ENCODE data around the gene THAP10. TPM values are rescaled to one million over a fixed set of nuclear protein-coding genes. Genes with fewer than 3 reads are reported as not detected.
"Not testable (repeated sequence)": the region's sequence is repeated elsewhere in the genome, so short reads cannot be mapped to it uniquely, and the experiment has no call there.

THAP10 gene
- polyA plus RNA-seq, 3 donors: 0.12 to 0.30 (median 0.15) TPM

DNA sequence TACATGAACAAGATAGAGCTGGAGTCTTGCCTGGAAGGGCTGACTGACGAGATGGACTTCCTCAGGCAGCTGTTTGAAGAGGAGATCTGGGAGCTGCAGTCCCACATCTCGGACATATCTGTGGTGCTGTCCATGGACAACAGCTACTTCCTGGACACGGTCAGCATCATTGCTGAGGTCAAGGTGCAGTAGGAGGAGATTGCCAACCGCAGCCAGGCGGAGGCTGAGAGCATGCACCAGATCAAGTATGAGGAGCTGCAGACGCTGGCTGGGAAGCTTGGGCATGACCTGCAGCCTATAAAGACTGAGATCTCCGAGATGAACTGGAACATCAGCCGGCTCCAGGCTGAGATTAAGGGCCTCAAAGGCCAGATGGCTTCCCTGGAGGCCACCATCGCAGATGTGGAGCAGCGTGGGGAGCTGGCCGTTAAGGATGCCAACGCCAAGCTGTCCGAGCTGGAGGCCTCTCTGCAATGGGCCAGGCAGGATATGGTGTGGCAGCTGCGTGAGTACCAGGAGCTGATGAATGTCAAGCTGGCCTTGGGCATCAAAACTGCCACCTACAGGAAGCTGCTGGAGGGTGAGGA, 32.8 kb downstream of the THAP10 start:
- no peaks in the 10 kb centered on the region for H3K4me1 ChIP-seq (ENCODE audit: control insufficient read depth in 1 of 2, insufficient read depth in 2 of 2, low read length in 2 of 2)
- no peaks in the 10 kb centered on the region for H4K20me1 ChIP-seq (ENCODE audit: insufficient read depth, low read length)
- H3K9ac ChIP-seq (ENCODE audit: insufficient read depth, low read length, poor library complexity, severe bottlenecking): no peak overlapping the region
- no peaks in the 10 kb centered on the region for H3K9me3 ChIP-seq (replicated peaks in 1 of 2; ENCODE audit: control insufficient read depth in 1 of 2, insufficient read depth in 1 of 2, low read length in 2 of 2)
- 91% methylated on average over 14 of the region's 14 CpGs for WGBS (ENCODE audit: insufficient coverage)
- no peak for DNase-seq
- H3K9me3 Mint-ChIP-seq: peaks cover 0 to 3% (median 2%) of the 10 kb centered on the region in 7 donors
- no peak overlapping the region for H2AFZ ChIP-seq (ENCODE audit: insufficient read depth, low read depth, low read length, poor library complexity, severe bottlenecking)
- no peak overlapping the region for H3K4me2 ChIP-seq (replicated peaks; ENCODE audit: extremely low read depth, low read length, poor library complexity, severe bottlenecking)
- no peak overlapping the region for H3K4me3 ChIP-seq (replicated peaks in 1 of 3; ENCODE audit: low read depth in 2 of 3, low read length in 3 of 3)
- H3K27me3 Mint-ChIP-seq (ENCODE audit: low read depth in 3 of 3): peaks cover 22 to 37% (median 30%) of the 10 kb centered on the region in 3 donors
- TF ChIP-seq, protein P1, sequence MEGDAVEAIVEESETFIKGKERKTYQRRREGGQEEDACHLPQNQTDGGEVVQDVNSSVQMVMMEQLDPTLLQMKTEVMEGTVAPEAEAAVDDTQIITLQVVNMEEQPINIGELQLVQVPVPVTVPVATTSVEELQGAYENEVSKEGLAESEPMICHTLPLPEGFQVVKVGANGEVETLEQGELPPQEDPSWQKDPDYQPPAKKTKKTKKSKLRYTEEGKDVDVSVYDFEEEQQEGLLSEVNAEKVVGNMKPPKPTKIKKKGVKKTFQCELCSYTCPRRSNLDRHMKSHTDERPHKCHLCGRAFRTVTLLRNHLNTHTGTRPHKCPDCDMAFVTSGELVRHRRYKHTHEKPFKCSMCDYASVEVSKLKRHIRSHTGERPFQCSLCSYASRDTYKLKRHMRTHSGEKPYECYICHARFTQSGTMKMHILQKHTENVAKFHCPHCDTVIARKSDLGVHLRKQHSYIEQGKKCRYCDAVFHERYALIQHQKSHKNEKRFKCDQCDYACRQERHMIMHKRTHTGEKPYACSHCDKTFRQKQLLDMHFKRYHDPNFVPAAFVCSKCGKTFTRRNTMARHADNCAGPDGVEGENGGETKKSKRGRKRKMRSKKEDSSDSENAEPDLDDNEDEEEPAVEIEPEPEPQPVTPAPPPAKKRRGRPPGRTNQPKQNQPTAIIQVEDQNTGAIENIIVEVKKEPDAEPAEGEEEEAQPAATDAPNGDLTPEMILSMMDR (IDR thresholded peaks at IDR 0.05): no peak
- no peak overlapping the region for H3K4me3 Mint-ChIP-seq
- peaks cover 19 to 27% of the 10 kb centered on the region in 2 donors for H3K27me3 ChIP-seq (ENCODE audit: control insufficient read depth in 2 of 2, insufficient read depth in 2 of 2, low read length in 2 of 2)
- H3K36me3 ChIP-seq (replicated peaks in 1 of 2; ENCODE audit: control insufficient read depth in 1 of 2, insufficient read depth in 2 of 2, low read length in 2 of 2): no peaks in the 10 kb centered on the region
- H3K27ac Mint-ChIP-seq: no peak overlapping the region
- H3K27ac ChIP-seq (ENCODE audit: low read depth in 1 of 2, low read length in 2 of 2): no peak overlapping the region
- H3K79me2 ChIP-seq (ENCODE audit: insufficient read depth, low read length): no peaks in the 10 kb centered on the region
- H3K4me1 Mint-ChIP-seq: peaks cover 1% of the 10 kb centered on the region
- intact Hi-C loops (cut with micrococcal nuclease): no loop called here
- peaks cover 3 to 4% of the 10 kb centered on the region in 2 donors for H3K36me3 Mint-ChIP-seq

DNA sequence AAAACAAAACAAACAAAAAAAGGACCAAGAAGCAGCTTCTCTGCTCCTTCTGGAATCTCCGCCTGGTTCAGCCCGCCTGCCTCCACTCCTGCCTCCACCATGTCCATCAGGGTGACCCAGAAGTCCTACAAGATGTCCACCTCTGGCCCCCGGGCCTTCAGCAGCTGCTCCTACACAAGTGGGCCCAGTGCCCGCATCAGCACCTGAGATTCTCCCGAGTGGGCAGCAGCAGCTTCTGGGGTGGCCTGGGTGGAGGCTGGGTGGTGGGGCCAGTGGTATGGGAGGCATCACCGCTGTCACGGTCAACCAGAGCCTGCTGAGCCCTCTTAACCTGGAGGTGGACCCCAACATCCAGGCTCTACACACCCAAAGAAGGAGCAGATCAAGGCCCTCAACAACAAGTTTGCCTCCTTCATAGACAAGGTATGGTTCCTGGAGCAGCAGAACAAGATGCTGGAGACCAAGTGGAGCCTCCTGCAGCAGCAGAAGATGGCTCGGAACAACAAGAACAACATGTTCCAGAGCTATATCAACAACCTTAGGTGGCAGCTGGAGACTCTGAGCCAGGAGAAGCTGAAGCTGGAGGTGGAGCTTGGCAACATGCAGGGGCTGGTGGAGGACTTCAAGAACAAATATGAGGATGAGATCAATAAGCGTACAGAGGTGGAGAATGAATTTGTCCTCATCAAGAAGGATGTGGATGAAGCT, 33.5 kb downstream of the THAP10 start:
- H3K4me2 ChIP-seq (replicated peaks; ENCODE audit: extremely low read depth, low read length, poor library complexity, severe bottlenecking); intact Hi-C loops (cut with micrococcal nuclease); H3K4me3 ChIP-seq (replicated peaks in 1 of 3; ENCODE audit: low read depth in 2 of 3, low read length in 3 of 3); H3K27ac Mint-ChIP-seq; H3K9me3 Mint-ChIP-seq; H3K4me3 Mint-ChIP-seq; H3K36me3 ChIP-seq (replicated peaks in 1 of 2; ENCODE audit: control insufficient read depth in 1 of 2, insufficient read depth in 2 of 2, low read length in 2 of 2); H3K27ac ChIP-seq (ENCODE audit: low read depth in 1 of 2, low read length in 2 of 2); H3K79me2 ChIP-seq (ENCODE audit: insufficient read depth, low read length); H3K9me3 ChIP-seq (replicated peaks in 1 of 2; ENCODE audit: control insufficient read depth in 1 of 2, insufficient read depth in 1 of 2, low read length in 2 of 2); DNase-seq; H2AFZ ChIP-seq (ENCODE audit: insufficient read depth, low read depth, low read length, poor library complexity, severe bottlenecking); H3K4me1 ChIP-seq (ENCODE audit: control insufficient read depth in 1 of 2, insufficient read depth in 2 of 2, low read length in 2 of 2); H3K4me1 Mint-ChIP-seq; H4K20me1 ChIP-seq (ENCODE audit: insufficient read depth, low read length); H3K36me3 Mint-ChIP-seq; H3K9ac ChIP-seq (ENCODE audit: insufficient read depth, low read length, poor library complexity, severe bottlenecking): not testable (repeated sequence)
- peaks cover 22 to 31% of the 10 kb centered on the region in 2 donors for H3K27me3 ChIP-seq (ENCODE audit: control insufficient read depth in 2 of 2, insufficient read depth in 2 of 2, low read length in 2 of 2)
- 97% methylated on average over 6 of the region's 9 CpGs for WGBS (ENCODE audit: insufficient coverage)
- H3K27me3 Mint-ChIP-seq (ENCODE audit: low read depth in 3 of 3): peaks cover 24 to 41% (median 32%) of the 10 kb centered on the region in 3 donors
